ENCODE data around the gene CIRBP. TPM values are rescaled to one million over a fixed set of nuclear protein-coding genes. Genes with fewer than 3 reads are reported as not detected.

Gene CIRBP
- total and polyA plus RNA-seq, 2 of the 13 experiments (the other 11 are each of a cell fraction or from before 2014, with no cell fraction given) = 133 to 140 TPM

DNA sequence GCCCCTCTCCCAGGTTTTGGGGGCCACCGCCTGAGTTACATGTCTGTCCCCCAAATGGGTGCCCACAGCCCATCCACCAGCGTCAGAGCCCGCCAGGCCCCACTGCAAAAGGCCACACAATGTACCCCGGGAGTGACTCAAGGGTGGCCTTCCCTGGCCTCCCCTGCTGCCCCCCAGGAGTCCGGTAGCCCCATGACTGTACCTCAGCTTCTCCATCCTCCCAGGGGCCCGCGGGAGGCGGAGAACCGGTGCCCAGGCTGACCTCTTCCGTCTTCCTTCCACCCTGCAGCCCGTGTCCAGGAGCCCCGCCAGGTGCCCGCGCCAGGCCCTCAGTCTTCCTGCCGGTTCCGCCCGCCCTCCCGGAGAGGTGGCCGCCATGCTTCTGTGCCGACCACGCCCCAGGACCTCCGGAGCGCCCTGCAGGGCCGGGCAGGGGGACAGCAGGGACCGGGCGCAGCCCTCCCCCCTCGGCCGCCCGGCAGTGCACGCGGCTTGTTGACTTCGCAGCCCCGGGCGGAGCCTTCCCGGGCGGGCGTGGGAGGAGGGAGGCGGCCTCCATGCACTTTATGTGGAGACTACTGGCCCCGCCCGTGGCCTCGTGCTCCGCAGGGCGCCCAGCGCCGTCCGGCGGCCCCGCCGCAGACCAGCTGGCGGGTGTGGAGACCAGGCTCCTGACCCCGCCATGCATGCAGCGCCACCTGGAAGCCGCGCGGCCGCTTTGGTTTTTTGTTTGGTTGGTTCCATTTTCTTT, 41.7 kb upstream of the CIRBP start:
- H3K4me2 ChIP-seq (ENCODE audit: low read depth, low read length) = no peak overlapping the region
- no TSS peak for BruUV-seq (replicated peaks)
- H2AFZ ChIP-seq (ENCODE audit: low read length) = no peak overlapping the region
- H3K36me3 ChIP-seq (replicated peaks in 1 of 2; ENCODE audit: control insufficient read depth in 1 of 2, insufficient read depth in 2 of 2, low read length in 2 of 2) = peaks cover 9 to 14% of the 10 kb centered on the region in 2 experiments; a peak in 3 of 5 replicates
- ATAC-seq (no peak), FAIRE-seq (no peak), DNase-seq (ENCODE audit: low spot score) (no peak)
- in situ Hi-C loops (cut with HindIII; ENCODE audit: extremely low pct_ligation_motif_present, low pct_unique_long_range_greater_than_20kb) (no loop called here), intact Hi-C loops (cut with micrococcal nuclease; ENCODE audit: unreplicated experiment) (no loop called here)
- H3K79me2 ChIP-seq (ENCODE audit: insufficient read depth, low read length) = no peaks in the 10 kb centered on the region
- POLR2A ChIA-PET = no interaction called here
- H3K4me1 ChIP-seq (ENCODE audit: insufficient read depth, low read length) = peaks cover 17% of the 10 kb centered on the region
- no peak overlapping the region for H3K27ac ChIP-seq (ENCODE audit: extremely low read length, insufficient read depth, low read length)
- CTCF ChIA-PET (ENCODE audit: low intra/inter-chr PET ratio, low total read pairs) = no interaction called here
- H3K9ac ChIP-seq (ENCODE audit: insufficient read depth, low read depth, low read length) = no peak overlapping the region
- no peak overlapping the region for H3K4me3 ChIP-seq (replicated peaks in 1 of 3; ENCODE audit: insufficient read depth in 1 of 3, low read depth in 2 of 3, low read length in 3 of 3)
- H3K27me3 ChIP-seq (ENCODE audit: control insufficient read depth in 1 of 2, insufficient read depth in 2 of 2, low read length in 2 of 2) = no peaks in the 10 kb centered on the region
- WGBS (ENCODE audit: low lambda C conversion rate) = 96% methylated on average over 41 of the region's 56 CpGs
- no peaks in the 10 kb centered on the region for H3K9me3 ChIP-seq (ENCODE audit: low read length)
- no peaks in the 10 kb centered on the region for H4K20me1 ChIP-seq (ENCODE audit: insufficient read depth, low read length)
- TF ChIP-seq, protein P1, sequence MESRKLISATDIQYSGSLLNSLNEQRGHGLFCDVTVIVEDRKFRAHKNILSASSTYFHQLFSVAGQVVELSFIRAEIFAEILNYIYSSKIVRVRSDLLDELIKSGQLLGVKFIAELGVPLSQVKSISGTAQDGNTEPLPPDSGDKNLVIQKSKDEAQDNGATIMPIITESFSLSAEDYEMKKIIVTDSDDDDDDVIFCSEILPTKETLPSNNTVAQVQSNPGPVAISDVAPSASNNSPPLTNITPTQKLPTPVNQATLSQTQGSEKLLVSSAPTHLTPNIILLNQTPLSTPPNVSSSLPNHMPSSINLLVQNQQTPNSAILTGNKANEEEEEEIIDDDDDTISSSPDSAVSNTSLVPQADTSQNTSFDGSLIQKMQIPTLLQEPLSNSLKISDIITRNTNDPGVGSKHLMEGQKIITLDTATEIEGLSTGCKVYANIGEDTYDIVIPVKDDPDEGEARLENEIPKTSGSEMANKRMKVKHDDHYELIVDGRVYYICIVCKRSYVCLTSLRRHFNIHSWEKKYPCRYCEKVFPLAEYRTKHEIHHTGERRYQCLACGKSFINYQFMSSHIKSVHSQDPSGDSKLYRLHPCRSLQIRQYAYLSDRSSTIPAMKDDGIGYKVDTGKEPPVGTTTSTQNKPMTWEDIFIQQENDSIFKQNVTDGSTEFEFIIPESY (CRISPR knock-in tag; IDR thresholded peaks at IDR 0.05) = peak; percentile 42; the same call in 1 of the 2 replicates
- TF ChIP-seq MLLT10 (CRISPR knock-in tag; IDR thresholded peaks at IDR 0.05) (no peak), ATRX (CRISPR knock-in tag; IDR thresholded peaks at IDR 0.05; ENCODE audit: borderline replicate concordance) (no peak), SUZ12 (IDR thresholded peaks at IDR 0.05; ENCODE audit: low read depth, low read length) (no peak), KLF13 (CRISPR knock-in tag; IDR thresholded peaks at IDR 0.05) (no peak), ZC3H13 (CRISPR knock-in tag; IDR thresholded peaks at IDR 0.05) (peak; percentile 30; the same call in 1 of the 2 replicates), SP5 (CRISPR knock-in tag; IDR thresholded peaks at IDR 0.05; ENCODE audit: borderline replicate concordance, low read depth) (no peak), ZNF350 (CRISPR knock-in tag; IDR thresholded peaks at IDR 0.05; ENCODE audit: borderline replicate concordance, low read depth) (no peak), MEIS1 (CRISPR knock-in tag; IDR thresholded peaks at IDR 0.05; ENCODE audit: borderline replicate concordance) (no peak), ATF1 (CRISPR knock-in tag; IDR thresholded peaks at IDR 0.05) (no peak)
- TF ChIP-seq, protein P2, sequence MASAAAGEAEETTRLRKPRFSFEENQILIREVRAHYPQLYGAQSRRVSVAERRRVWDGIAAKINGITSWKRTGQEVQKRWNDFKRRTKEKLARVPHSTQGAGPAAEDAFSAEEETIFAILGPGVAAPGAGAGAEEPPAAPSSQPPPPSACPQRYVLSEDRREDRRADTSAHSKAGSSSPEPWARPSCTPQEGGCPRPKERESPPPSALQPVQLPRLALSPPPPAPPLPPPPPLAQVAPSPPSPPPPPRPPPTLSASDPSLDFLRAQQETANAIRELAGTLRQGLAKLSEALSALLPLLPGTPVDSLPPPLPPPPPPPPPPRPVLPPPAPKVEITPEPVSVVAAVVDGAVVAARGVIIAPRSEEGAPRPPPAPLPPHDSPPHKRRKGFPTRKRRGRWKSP (CRISPR knock-in tag; IDR thresholded peaks at IDR 0.05) = no peak
- TF ChIP-seq, protein P3, sequence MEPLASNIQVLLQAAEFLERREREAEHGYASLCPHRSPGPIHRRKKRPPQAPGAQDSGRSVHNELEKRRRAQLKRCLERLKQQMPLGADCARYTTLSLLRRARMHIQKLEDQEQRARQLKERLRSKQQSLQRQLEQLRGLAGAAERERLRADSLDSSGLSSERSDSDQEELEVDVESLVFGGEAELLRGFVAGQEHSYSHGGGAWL (CRISPR knock-in tag; IDR thresholded peaks at IDR 0.05) = no peak
- TF ChIP-seq, protein P4, sequence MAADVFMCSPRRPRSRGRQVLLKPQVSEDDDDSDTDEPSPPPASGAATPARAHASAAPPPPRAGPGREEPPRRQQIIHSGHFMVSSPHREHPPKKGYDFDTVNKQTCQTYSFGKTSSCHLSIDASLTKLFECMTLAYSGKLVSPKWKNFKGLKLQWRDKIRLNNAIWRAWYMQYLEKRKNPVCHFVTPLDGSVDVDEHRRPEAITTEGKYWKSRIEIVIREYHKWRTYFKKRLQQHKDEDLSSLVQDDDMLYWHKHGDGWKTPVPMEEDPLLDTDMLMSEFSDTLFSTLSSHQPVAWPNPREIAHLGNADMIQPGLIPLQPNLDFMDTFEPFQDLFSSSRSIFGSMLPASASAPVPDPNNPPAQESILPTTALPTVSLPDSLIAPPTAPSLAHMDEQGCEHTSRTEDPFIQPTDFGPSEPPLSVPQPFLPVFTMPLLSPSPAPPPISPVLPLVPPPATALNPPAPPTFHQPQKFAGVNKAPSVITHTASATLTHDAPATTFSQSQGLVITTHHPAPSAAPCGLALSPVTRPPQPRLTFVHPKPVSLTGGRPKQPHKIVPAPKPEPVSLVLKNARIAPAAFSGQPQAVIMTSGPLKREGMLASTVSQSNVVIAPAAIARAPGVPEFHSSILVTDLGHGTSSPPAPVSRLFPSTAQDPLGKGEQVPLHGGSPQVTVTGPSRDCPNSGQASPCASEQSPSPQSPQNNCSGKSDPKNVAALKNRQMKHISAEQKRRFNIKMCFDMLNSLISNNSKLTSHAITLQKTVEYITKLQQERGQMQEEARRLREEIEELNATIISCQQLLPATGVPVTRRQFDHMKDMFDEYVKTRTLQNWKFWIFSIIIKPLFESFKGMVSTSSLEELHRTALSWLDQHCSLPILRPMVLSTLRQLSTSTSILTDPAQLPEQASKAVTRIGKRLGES (CRISPR knock-in tag; IDR thresholded peaks at IDR 0.05; ENCODE audit: borderline replicate concordance) = no peak
- TF ChIP-seq, protein P5, sequence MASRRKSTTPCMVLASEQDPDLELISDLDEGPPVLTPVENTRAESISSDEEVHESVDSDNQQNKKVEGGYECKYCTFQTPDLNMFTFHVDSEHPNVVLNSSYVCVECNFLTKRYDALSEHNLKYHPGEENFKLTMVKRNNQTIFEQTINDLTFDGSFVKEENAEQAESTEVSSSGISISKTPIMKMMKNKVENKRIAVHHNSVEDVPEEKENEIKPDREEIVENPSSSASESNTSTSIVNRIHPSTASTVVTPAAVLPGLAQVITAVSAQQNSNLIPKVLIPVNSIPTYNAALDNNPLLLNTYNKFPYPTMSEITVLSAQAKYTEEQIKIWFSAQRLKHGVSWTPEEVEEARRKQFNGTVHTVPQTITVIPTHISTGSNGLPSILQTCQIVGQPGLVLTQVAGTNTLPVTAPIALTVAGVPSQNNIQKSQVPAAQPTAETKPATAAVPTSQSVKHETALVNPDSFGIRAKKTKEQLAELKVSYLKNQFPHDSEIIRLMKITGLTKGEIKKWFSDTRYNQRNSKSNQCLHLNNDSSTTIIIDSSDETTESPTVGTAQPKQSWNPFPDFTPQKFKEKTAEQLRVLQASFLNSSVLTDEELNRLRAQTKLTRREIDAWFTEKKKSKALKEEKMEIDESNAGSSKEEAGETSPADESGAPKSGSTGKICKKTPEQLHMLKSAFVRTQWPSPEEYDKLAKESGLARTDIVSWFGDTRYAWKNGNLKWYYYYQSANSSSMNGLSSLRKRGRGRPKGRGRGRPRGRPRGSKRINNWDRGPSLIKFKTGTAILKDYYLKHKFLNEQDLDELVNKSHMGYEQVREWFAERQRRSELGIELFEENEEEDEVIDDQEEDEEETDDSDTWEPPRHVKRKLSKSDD (CRISPR knock-in tag; IDR thresholded peaks at IDR 0.05; ENCODE audit: low read depth) = 0 out of 2 replicates have a peak, but pooled peaks have one; percentile 46

All from HepG2 (cell line).